ENCODE measurements around the gene RNF144B. TPM values are rescaled to one million over a fixed set of nuclear protein-coding genes. Genes with fewer than 3 reads are reported as not detected.
"Not testable (repeated sequence)": the region's sequence is repeated elsewhere in the genome, so short reads cannot be mapped to it uniquely, and the experiment has no call there.

Gene RNF144B
- total RNA-seq, 1 donor from 2014 or later = 14.7 TPM

DNA sequence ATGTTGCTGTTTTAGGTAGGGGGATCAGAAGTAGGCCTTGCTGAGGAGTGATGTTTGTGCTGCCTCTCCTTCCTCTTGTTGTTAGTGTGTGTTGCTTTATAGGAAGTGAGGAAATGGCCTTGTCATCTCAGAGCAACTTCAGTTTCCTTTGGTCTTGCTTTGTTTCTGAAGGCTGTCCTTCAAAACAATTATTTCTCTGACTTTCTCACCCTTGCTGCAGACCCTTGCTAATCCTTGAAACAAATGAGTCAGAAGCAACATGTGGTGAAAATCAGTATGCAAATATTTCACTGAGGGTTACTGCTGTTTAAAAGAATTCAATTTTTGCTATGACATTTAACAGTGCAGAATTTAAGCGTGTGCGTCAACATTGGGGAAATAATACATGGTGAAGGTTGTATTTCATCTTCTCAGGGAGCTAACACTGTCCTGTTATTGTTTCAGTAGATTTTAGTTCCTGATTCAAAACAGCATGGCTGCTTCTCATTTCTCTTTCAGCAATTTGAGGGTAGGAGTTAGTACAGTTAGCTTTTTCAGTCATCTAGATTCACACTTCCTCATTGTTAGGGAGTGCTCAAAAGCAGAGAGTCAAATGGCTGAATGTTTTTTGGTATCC is 13.8 kb downstream of the RNF144B start:
- Mint-ChIP-seq H3K4me3 (ENCODE audit: unreplicated experiment) (no peak overlapping the region), H3K9me3 (ENCODE audit: unreplicated experiment) (no peaks in the 10 kb centered on the region), H3K27ac (ENCODE audit: unreplicated experiment) (peak overlapping the region; percentile 88), H3K27me3 (ENCODE audit: unreplicated experiment) (no peaks in the 10 kb centered on the region), H3K4me1 (ENCODE audit: unreplicated experiment) (peaks cover 72% of the 10 kb centered on the region), H3K36me3 (ENCODE audit: unreplicated experiment) (peaks cover 6% of the 10 kb centered on the region)
- TF ChIP-seq, protein P1, sequence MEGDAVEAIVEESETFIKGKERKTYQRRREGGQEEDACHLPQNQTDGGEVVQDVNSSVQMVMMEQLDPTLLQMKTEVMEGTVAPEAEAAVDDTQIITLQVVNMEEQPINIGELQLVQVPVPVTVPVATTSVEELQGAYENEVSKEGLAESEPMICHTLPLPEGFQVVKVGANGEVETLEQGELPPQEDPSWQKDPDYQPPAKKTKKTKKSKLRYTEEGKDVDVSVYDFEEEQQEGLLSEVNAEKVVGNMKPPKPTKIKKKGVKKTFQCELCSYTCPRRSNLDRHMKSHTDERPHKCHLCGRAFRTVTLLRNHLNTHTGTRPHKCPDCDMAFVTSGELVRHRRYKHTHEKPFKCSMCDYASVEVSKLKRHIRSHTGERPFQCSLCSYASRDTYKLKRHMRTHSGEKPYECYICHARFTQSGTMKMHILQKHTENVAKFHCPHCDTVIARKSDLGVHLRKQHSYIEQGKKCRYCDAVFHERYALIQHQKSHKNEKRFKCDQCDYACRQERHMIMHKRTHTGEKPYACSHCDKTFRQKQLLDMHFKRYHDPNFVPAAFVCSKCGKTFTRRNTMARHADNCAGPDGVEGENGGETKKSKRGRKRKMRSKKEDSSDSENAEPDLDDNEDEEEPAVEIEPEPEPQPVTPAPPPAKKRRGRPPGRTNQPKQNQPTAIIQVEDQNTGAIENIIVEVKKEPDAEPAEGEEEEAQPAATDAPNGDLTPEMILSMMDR (IDR thresholded peaks at IDR 0.05) = no peak
- no peak for DNase-seq (ENCODE audit: extremely low spot score, unreplicated experiment)

DNA sequence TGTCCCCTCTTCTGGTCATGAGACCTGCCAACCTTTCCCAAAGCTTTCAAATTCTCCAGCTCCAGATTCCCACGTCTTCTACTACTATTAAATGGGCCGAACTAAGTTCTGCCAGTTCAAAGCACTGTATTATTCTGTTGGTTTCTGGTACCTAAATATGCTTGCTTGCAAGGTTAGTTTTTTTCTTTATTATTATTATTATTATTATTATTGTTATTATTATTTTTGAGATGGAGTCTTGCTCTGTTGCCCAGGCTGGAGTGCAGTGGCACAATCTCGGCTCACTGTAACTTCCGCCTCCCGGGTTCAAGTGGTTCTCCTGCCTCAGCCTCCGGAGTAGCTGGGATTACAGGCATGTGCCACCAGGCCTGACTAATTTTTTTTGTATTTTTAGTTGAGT is 17.8 kb downstream of the RNF144B start:
- DNase-seq (ENCODE audit: extremely low spot score, unreplicated experiment); H3K9me3 Mint-ChIP-seq (ENCODE audit: unreplicated experiment); H3K4me3 Mint-ChIP-seq (ENCODE audit: unreplicated experiment); H3K27me3 Mint-ChIP-seq (ENCODE audit: unreplicated experiment); H3K36me3 Mint-ChIP-seq (ENCODE audit: unreplicated experiment): not testable (repeated sequence)
- Mint-ChIP-seq H3K27ac (ENCODE audit: unreplicated experiment) (peak overlapping the region; percentile 87), H3K4me1 (ENCODE audit: unreplicated experiment) (peaks cover 53% of the 10 kb centered on the region)

DNA sequence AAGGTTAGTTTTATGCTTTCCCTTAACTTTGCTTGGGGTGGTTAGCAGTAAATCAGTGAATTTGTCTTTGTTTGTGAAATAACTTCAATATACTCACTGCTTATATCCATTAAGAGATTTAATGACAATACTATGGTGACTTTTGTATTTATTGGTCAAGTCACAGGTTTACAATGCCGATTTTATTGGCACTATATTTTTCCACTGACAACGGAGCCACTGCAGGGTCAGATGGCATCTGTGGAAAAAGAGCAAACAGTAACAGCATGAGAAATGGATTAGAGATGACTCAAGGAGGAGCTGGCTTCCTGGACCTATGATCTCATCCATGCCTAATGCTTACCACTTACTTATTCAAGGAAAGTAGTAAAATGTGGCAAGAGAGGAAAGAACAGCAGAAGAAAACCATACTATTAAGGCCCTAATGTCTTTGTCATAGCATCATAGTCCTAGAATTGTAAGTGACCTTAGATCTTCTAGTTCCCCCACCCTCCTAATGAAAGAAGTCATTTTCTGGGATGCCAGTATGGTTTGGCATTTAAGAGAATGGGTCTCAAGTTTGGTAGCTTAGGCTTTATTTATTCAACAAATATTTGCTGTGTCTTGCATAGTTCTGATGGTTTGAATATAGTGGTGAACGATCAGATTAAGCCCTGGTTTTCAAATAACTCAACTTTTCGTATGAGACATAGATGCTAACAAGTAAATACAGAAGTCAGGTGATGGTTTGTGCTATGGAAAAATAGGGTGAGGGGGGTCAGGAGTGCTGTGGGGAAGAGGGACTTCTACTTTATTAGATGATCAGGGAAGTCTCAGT is 18.5 kb downstream of the RNF144B start:
- Mint-ChIP-seq H3K27me3 (ENCODE audit: unreplicated experiment) (no peaks in the 10 kb centered on the region), H3K4me3 (ENCODE audit: unreplicated experiment) (no peak overlapping the region), H3K9me3 (ENCODE audit: unreplicated experiment) (no peaks in the 10 kb centered on the region), H3K36me3 (ENCODE audit: unreplicated experiment) (peaks cover 6% of the 10 kb centered on the region), H3K27ac (ENCODE audit: unreplicated experiment) (peak overlapping the region; percentile 87), H3K4me1 (ENCODE audit: unreplicated experiment) (peaks cover 53% of the 10 kb centered on the region)
- TF ChIP-seq, protein P1 (IDR thresholded peaks at IDR 0.05) = no peak
- no peak for DNase-seq (ENCODE audit: extremely low spot score, unreplicated experiment)

DNA sequence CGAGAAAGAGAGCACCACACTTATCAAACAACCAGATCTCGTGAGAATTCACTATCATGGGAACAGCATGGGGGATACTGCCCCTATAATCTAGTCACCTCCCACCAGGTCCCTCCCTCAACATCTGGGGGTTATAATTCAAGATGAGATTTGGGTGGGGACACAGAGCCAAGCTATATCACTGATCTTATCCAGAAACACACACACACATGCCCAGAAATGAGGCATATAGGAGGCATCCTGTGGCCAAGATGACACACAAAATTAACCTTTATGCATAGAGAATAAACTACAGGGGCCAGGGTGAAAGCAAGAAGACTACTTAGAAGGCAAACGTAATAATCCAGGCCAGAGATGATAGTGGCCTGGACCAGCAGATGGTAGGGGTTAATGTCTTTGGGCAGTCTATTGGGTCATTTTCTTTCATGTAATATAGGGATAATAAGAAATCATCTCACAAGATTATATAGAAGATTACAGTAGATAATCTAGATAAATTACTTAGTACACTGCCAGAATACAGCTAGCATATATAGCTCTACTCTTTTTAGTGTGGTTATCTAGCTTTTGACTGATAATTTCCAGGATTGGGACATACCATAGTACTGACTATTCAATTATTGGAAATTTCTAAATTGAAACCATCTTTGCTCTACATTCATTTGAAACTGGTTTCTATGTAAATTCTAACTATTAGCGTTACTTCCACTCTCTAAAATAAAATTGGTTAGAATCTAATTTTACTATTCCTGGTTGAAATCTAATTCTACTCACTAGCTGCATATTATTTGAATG is 20.0 kb downstream of the RNF144B start:
- H3K36me3 Mint-ChIP-seq (ENCODE audit: unreplicated experiment) = peaks cover 6% of the 10 kb centered on the region
- DNase-seq (ENCODE audit: extremely low spot score, unreplicated experiment) = no peak
- no peak overlapping the region for H3K4me3 Mint-ChIP-seq (ENCODE audit: unreplicated experiment)
- peaks cover 42% of the 10 kb centered on the region for H3K4me1 Mint-ChIP-seq (ENCODE audit: unreplicated experiment)
- H3K27ac Mint-ChIP-seq (ENCODE audit: unreplicated experiment) = peak overlapping the region; percentile 16
- H3K9me3 Mint-ChIP-seq (ENCODE audit: unreplicated experiment) = no peaks in the 10 kb centered on the region
- TF ChIP-seq, protein P1 (IDR thresholded peaks at IDR 0.05) = no peak
- no peaks in the 10 kb centered on the region for H3K27me3 Mint-ChIP-seq (ENCODE audit: unreplicated experiment)

DNA sequence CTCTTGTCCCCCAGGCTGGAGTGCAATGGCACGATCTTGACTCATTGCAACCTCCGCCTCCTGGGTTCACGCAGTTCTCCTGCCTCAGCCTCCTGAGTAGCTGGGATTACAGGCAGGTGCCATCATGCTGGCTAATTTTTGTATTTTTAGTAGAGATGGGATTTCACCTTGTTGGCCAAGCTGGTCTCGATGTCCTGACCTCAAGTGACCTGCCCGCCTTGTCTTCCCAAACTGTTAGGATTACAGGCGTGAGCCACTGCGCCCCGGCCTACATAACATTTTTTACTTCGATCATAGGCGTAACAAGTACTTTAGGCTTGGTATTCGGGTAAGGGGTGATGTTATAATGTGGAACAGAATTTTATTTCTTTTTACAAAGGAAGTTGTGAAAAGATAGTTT is 22.5 kb downstream of the RNF144B start:
- H3K27ac Mint-ChIP-seq (ENCODE audit: unreplicated experiment); H3K9me3 Mint-ChIP-seq (ENCODE audit: unreplicated experiment); H3K4me3 Mint-ChIP-seq (ENCODE audit: unreplicated experiment); DNase-seq (ENCODE audit: extremely low spot score, unreplicated experiment); H3K36me3 Mint-ChIP-seq (ENCODE audit: unreplicated experiment); H3K27me3 Mint-ChIP-seq (ENCODE audit: unreplicated experiment): not testable (repeated sequence)
- peaks cover 47% of the 10 kb centered on the region for H3K4me1 Mint-ChIP-seq (ENCODE audit: unreplicated experiment)
